NCI-H2029 (cell line): ENCODE data around the gene SPACA5B.
"Not testable (repeated sequence)": the region's sequence is repeated elsewhere in the genome, so short reads cannot be mapped to it uniquely, and the experiment has no call there.

ENCODE experiments used
- DNase-seq: peaks from one replicate; lab custom pipeline; 2025; lab: John Stamatoyannopoulos, UW

The SPACA5B gene

GRCh38 chrX:48130326-48130725, at the start of gene SPACA5B:
Gene SPACA5B (plus strand): TSS chrX:48130626. CDS start chrX:48130688, 62 bp downstream.
- not testable (repeated sequence) for DNase-seq

- DNase-seq = no peak
Measured at GRCh38 chrX:48083212-48083611, 47.2 kb upstream of the SPACA5B start.

- DNase-seq = no peak
Measured at GRCh38 chrX:48083706-48084105, 46.7 kb upstream of the SPACA5B start.

GRCh38 chrX:48086082-48086481, 44.3 kb upstream of the SPACA5B start:
- DNase-seq = no peak

GRCh38 chrX:48090123-48090522, 40.3 kb upstream of the SPACA5B start:
- no peak for DNase-seq

- not testable (repeated sequence) for DNase-seq
Measured at GRCh38 chrX:48092558-48092957, 37.9 kb upstream of the SPACA5B start.

- DNase-seq = no peak
Measured at GRCh38 chrX:48101443-48101842, 29.0 kb upstream of the SPACA5B start.

- DNase-seq = no peak
Measured at GRCh38 chrX:48102874-48103374, 27.5 kb upstream of the SPACA5B start.

- DNase-seq = no peak
Measured at GRCh38 chrX:48107717-48108116, 22.7 kb upstream of the SPACA5B start.

GRCh38 chrX:48125286-48125685, 5.1 kb upstream of the SPACA5B start:
- DNase-seq = not testable (repeated sequence)

- DNase-seq = not testable (repeated sequence)
Measured at GRCh38 chrX:48132308-48132844, 1.9 kb downstream of the SPACA5B start.

GRCh38 chrX:48139076-48139475, 8.7 kb downstream of the SPACA5B start:
- not testable (repeated sequence) for DNase-seq

- DNase-seq = not testable (repeated sequence)
Measured at GRCh38 chrX:48141810-48142508, 11.5 kb downstream of the SPACA5B start.

- DNase-seq = not testable (repeated sequence)
Measured at GRCh38 chrX:48142697-48143096, 12.3 kb downstream of the SPACA5B start.

GRCh38 chrX:48153769-48154168, 23.3 kb downstream of the SPACA5B start:
- no peak for DNase-seq

- no peak for DNase-seq
Measured at GRCh38 chrX:48154796-48155195, 24.4 kb downstream of the SPACA5B start.

GRCh38 chrX:48156014-48156413, 25.6 kb downstream of the SPACA5B start:
- DNase-seq = no peak

- no peak for DNase-seq
Measured at GRCh38 chrX:48165241-48165640, 34.8 kb downstream of the SPACA5B start.

- not testable (repeated sequence) for DNase-seq
Measured at GRCh38 chrX:48166322-48166721, 35.9 kb downstream of the SPACA5B start.

GRCh38 chrX:48179691-48180090, 49.3 kb downstream of the SPACA5B start:
- no peak for DNase-seq

GRCh38 chrX:48180811-48181210, 50.4 kb downstream of the SPACA5B start:
- DNase-seq = no peak

- not testable (repeated sequence) for DNase-seq
Measured at GRCh38 chrX:48181882-48182281, 51.5 kb downstream of the SPACA5B start.
